ENCODE measurements around the gene C8A. TPM values are rescaled to one million over a fixed set of nuclear protein-coding genes. Genes with fewer than 3 reads are reported as not detected.

Gene C8A
- total and polyA plus RNA-seq, 2 of the 13 experiments (the other 11 are each of a cell fraction or from before 2014, with no cell fraction given) = 10.5 to 15.0 TPM

- in situ Hi-C loops (cut with HindIII; ENCODE audit: extremely low pct_ligation_motif_present, low pct_unique_long_range_greater_than_20kb) (loop anchor here (25.0 kb wide), 2 partner anchors 450 to 1200 kb away; no protein-coding TSS in a partner anchor), intact Hi-C loops (cut with micrococcal nuclease; ENCODE audit: unreplicated experiment) (no loop called here)
- Histone ChIP-seq H3K4me2 (ENCODE audit: low read depth, low read length) (no peak overlapping the region), H3K9ac (ENCODE audit: insufficient read depth, low read depth, low read length) (no peak overlapping the region), H3K27me3 (ENCODE audit: control insufficient read depth in 1 of 2, insufficient read depth in 2 of 2, low read length in 2 of 2) (no peaks in the 10 kb centered on the region), H4K20me1 (ENCODE audit: insufficient read depth, low read length) (no peaks in the 10 kb centered on the region), H3K79me2 (ENCODE audit: insufficient read depth, low read length) (no peaks in the 10 kb centered on the region), H3K27ac (ENCODE audit: extremely low read length, insufficient read depth, low read length) (no peak overlapping the region), H3K4me3 (replicated peaks in 1 of 3; ENCODE audit: insufficient read depth in 1 of 3, low read depth in 2 of 3, low read length in 3 of 3) (no peak overlapping the region), H3K36me3 (replicated peaks in 1 of 2; ENCODE audit: control insufficient read depth in 1 of 2, insufficient read depth in 2 of 2, low read length in 2 of 2) (no peaks in the 10 kb centered on the region), H2AFZ (ENCODE audit: low read length) (no peak overlapping the region), H3K9me3 (ENCODE audit: low read length) (peaks cover 8% of the 10 kb centered on the region; the same call in 1 of the 2 replicates), H3K4me1 (ENCODE audit: insufficient read depth, low read length) (peaks cover 48% of the 10 kb centered on the region)
- DNase-seq (ENCODE audit: low spot score) (no peak), ATAC-seq (no peak), FAIRE-seq (no peak)
- TF ChIP-seq ZNF777 (CRISPR knock-in tag; IDR thresholded peaks at IDR 0.05) = no peak
- 0 out of 2 replicates have a peak, but pooled peaks have one; percentile 21 for TF ChIP-seq ZNF572 (CRISPR knock-in tag; IDR thresholded peaks at IDR 0.05)
- no peak for TF ChIP-seq ZNF496 (CRISPR knock-in tag; IDR thresholded peaks at IDR 0.05; ENCODE audit: insufficient replicate concordance)
- CTCF ChIA-PET (ENCODE audit: low intra/inter-chr PET ratio, low total read pairs) = no interaction called here
- BruUV-seq (replicated peaks) = no TSS peak
- POLR2A ChIA-PET = interaction anchor here (1.1 to 1.8 kb wide), 3 partner anchors 8 to 129 kb away, joined by 3 to 12 read pairs (median 6); partner anchors contain the start of gene C8B
- WGBS (ENCODE audit: low lambda C conversion rate) = 97% methylated on average over 9 of the region's 9 CpGs
These were observed 17.2 kb upstream of the C8A start for GRCh38 chr1:56837244-56837939.

GRCh38 chr1:56838759-56839158, 15.8 kb upstream of the C8A start:
- in situ Hi-C loops (cut with HindIII; ENCODE audit: extremely low pct_ligation_motif_present, low pct_unique_long_range_greater_than_20kb) = loop anchor here (25.0 kb wide), 2 partner anchors 449 to 1199 kb away; no protein-coding TSS in a partner anchor
- ATAC-seq (no peak), DNase-seq (ENCODE audit: low spot score) (no peak), FAIRE-seq (no peak)
- intact Hi-C loops (cut with micrococcal nuclease; ENCODE audit: unreplicated experiment) = no loop called here
- no peaks in the 10 kb centered on the region for H4K20me1 ChIP-seq (ENCODE audit: insufficient read depth, low read length)
- no TSS peak for BruUV-seq (replicated peaks)
- peaks cover 8% of the 10 kb centered on the region; the same call in 1 of the 2 replicates for H3K9me3 ChIP-seq (ENCODE audit: low read length)
- H3K79me2 ChIP-seq (ENCODE audit: insufficient read depth, low read length) = no peaks in the 10 kb centered on the region
- H3K4me1 ChIP-seq (ENCODE audit: insufficient read depth, low read length) = peaks cover 36% of the 10 kb centered on the region
- no peak overlapping the region for H3K27ac ChIP-seq (ENCODE audit: extremely low read length, insufficient read depth, low read length)
- CTCF ChIA-PET (ENCODE audit: low intra/inter-chr PET ratio, low total read pairs) = no interaction called here
- no peak overlapping the region for H2AFZ ChIP-seq (ENCODE audit: low read length)
- WGBS (ENCODE audit: low lambda C conversion rate) = 91% methylated on average over 3 of the region's 3 CpGs
- H3K36me3 ChIP-seq (replicated peaks in 1 of 2; ENCODE audit: control insufficient read depth in 1 of 2, insufficient read depth in 2 of 2, low read length in 2 of 2) = no peaks in the 10 kb centered on the region
- H3K4me3 ChIP-seq (replicated peaks in 1 of 3; ENCODE audit: insufficient read depth in 1 of 3, low read depth in 2 of 3, low read length in 3 of 3) = no peak overlapping the region
- H3K9ac ChIP-seq (ENCODE audit: insufficient read depth, low read depth, low read length) = no peak overlapping the region
- POLR2A ChIA-PET = no interaction called here
- H3K4me2 ChIP-seq (ENCODE audit: low read depth, low read length) = no peak overlapping the region
- H3K27me3 ChIP-seq (ENCODE audit: control insufficient read depth in 1 of 2, insufficient read depth in 2 of 2, low read length in 2 of 2) = no peaks in the 10 kb centered on the region
- TF ChIP-seq ZNF274 (CRISPR knock-in tag; IDR thresholded peaks at IDR 0.05) (no peak), JARID2 (CRISPR knock-in tag; IDR thresholded peaks at IDR 0.05; ENCODE audit: insufficient replicate concordance) (no peak), ZNF430 (CRISPR knock-in tag; IDR thresholded peaks at IDR 0.05) (no peak), NFIC (IDR thresholded peaks at IDR 0.05; ENCODE audit: low read length) (no peak), ZNF644 (CRISPR knock-in tag; IDR thresholded peaks at IDR 0.05; ENCODE audit: low read depth) (no peak), SP5 (CRISPR knock-in tag; IDR thresholded peaks at IDR 0.05; ENCODE audit: borderline replicate concordance, low read depth) (no peak), ZNF770 (CRISPR knock-in tag; IDR thresholded peaks at IDR 0.05) (no peak), GABPA (IDR thresholded peaks at IDR 0.05; ENCODE audit: low read depth, low read length) (no peak), GABPA (CRISPR knock-in tag; IDR thresholded peaks at IDR 0.05; ENCODE audit: low read depth) (no peak), CHCHD3 (CRISPR knock-in tag; IDR thresholded peaks at IDR 0.05) (no peak), CERS6 (CRISPR knock-in tag; IDR thresholded peaks at IDR 0.05) (no peak)
- TF ChIP-seq, protein P1, sequence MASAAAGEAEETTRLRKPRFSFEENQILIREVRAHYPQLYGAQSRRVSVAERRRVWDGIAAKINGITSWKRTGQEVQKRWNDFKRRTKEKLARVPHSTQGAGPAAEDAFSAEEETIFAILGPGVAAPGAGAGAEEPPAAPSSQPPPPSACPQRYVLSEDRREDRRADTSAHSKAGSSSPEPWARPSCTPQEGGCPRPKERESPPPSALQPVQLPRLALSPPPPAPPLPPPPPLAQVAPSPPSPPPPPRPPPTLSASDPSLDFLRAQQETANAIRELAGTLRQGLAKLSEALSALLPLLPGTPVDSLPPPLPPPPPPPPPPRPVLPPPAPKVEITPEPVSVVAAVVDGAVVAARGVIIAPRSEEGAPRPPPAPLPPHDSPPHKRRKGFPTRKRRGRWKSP (CRISPR knock-in tag; IDR thresholded peaks at IDR 0.05) = no peak

Data from HepG2 (cell line).